ENCODE results near the gene ADAMTS4. TPM values are rescaled to one million over a fixed set of nuclear protein-coding genes. Genes with fewer than 3 reads are reported as not detected.

Gene ADAMTS4
- total and polyA plus RNA-seq, 9 of the 15 experiments (the other 6 are each of a cell fraction or from before 2014, with no cell fraction given), result 0.07 to 3.7 (median 0.41) TPM

DNA sequence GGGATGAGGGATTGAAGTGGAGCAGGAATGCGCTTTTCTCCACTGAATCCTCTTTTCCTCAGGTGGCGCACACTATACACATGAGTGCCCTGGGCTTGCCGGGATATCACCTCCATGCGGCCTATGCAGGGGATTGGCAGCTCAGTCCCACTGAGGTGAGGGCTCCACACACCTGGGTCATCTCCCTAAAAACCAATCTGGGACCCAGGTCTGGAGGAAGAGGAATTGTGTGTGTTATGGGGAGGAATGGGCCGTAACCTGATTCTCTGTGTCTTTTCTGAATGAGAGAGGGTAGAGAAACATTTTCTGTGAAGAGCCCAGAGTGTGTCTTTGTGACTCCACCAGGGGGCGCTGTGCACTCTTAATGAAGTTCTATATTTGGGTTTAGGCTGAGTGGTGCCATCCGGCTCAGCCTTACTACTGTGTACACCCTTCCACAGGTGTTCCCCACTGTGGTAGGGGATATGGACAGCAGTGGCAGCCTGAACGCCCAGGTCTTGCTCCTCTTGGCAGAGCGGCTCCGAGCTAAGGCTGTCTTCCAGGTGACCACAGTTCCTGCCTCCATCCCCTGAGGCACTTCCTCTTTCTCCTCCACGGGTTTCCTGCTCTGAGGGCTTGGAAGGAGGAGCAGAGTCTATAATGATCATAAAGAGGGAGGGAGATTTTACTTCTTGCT lies 28.5 kb upstream of the ADAMTS4 start (continued):
- TF ChIP-seq, protein P1, sequence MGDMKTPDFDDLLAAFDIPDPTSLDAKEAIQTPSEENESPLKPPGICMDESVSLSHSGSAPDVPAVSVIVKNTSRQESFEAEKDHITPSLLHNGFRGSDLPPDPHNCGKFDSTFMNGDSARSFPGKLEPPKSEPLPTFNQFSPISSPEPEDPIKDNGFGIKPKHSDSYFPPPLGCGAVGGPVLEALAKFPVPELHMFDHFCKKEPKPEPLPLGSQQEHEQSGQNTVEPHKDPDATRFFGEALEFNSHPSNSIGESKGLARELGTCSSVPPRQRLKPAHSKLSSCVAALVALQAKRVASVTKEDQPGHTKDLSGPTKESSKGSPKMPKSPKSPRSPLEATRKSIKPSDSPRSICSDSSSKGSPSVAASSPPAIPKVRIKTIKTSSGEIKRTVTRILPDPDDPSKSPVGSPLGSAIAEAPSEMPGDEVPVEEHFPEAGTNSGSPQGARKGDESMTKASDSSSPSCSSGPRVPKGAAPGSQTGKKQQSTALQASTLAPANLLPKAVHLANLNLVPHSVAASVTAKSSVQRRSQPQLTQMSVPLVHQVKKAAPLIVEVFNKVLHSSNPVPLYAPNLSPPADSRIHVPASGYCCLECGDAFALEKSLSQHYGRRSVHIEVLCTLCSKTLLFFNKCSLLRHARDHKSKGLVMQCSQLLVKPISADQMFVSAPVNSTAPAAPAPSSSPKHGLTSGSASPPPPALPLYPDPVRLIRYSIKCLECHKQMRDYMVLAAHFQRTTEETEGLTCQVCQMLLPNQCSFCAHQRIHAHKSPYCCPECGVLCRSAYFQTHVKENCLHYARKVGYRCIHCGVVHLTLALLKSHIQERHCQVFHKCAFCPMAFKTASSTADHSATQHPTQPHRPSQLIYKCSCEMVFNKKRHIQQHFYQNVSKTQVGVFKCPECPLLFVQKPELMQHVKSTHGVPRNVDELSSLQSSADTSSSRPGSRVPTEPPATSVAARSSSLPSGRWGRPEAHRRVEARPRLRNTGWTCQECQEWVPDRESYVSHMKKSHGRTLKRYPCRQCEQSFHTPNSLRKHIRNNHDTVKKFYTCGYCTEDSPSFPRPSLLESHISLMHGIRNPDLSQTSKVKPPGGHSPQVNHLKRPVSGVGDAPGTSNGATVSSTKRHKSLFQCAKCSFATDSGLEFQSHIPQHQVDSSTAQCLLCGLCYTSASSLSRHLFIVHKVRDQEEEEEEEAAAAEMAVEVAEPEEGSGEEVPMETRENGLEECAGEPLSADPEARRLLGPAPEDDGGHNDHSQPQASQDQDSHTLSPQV (IDR thresholded peaks at IDR 0.05), result peak; percentile 37; the same call in 1 of the 2 replicates
- TF ChIP-seq, protein P2, sequence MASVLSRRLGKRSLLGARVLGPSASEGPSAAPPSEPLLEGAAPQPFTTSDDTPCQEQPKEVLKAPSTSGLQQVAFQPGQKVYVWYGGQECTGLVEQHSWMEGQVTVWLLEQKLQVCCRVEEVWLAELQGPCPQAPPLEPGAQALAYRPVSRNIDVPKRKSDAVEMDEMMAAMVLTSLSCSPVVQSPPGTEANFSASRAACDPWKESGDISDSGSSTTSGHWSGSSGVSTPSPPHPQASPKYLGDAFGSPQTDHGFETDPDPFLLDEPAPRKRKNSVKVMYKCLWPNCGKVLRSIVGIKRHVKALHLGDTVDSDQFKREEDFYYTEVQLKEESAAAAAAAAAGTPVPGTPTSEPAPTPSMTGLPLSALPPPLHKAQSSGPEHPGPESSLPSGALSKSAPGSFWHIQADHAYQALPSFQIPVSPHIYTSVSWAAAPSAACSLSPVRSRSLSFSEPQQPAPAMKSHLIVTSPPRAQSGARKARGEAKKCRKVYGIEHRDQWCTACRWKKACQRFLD (CRISPR knock-in tag; IDR thresholded peaks at IDR 0.05), result no peak
- TF ChIP-seq MEF2A (IDR thresholded peaks at IDR 0.05; ENCODE audit: control insufficient read depth, low read depth, low read length) (peak; percentile 87), FOXK1 (CRISPR knock-in tag; IDR thresholded peaks at IDR 0.05; ENCODE audit: borderline replicate concordance) (no peak), LARP7 (IDR thresholded peaks at IDR 0.05) (no peak), RFX1 (IDR thresholded peaks at IDR 0.05) (no peak), RHOXF2B (CRISPR knock-in tag; conservative IDR thresholded peaks at IDR 0.05) (no peak), ELF1 (tag; IDR thresholded peaks at IDR 0.05) (peak; percentile 48; the same call in 1 of the 2 replicates), RAD21 (CRISPR knock-in tag; conservative IDR thresholded peaks at IDR 0.05 in 1 of 2, IDR thresholded peaks at IDR 0.05 in 1 of 2) (peak; percentile 77 to 78), EP400 (IDR thresholded peaks at IDR 0.05) (peak; percentile 46; the same call in 1 of the 2 replicates), ZNF583 (CRISPR knock-in tag; IDR thresholded peaks at IDR 0.05) (peak; percentile 37; the same call in 1 of the 2 replicates)
- TF ChIP-seq, protein P3, sequence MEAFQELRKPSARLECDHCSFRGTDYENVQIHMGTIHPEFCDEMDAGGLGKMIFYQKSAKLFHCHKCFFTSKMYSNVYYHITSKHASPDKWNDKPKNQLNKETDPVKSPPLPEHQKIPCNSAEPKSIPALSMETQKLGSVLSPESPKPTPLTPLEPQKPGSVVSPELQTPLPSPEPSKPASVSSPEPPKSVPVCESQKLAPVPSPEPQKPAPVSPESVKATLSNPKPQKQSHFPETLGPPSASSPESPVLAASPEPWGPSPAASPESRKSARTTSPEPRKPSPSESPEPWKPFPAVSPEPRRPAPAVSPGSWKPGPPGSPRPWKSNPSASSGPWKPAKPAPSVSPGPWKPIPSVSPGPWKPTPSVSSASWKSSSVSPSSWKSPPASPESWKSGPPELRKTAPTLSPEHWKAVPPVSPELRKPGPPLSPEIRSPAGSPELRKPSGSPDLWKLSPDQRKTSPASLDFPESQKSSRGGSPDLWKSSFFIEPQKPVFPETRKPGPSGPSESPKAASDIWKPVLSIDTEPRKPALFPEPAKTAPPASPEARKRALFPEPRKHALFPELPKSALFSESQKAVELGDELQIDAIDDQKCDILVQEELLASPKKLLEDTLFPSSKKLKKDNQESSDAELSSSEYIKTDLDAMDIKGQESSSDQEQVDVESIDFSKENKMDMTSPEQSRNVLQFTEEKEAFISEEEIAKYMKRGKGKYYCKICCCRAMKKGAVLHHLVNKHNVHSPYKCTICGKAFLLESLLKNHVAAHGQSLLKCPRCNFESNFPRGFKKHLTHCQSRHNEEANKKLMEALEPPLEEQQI (IDR thresholded peaks at IDR 0.05), result no peak
- TF ChIP-seq, protein P4, sequence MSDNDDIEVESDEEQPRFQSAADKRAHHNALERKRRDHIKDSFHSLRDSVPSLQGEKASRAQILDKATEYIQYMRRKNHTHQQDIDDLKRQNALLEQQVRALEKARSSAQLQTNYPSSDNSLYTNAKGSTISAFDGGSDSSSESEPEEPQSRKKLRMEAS (CRISPR knock-in tag; IDR thresholded peaks at IDR 0.05), result 0 out of 2 replicates have a peak, but pooled peaks have one; percentile 19
- TF ChIP-seq, protein P5, sequence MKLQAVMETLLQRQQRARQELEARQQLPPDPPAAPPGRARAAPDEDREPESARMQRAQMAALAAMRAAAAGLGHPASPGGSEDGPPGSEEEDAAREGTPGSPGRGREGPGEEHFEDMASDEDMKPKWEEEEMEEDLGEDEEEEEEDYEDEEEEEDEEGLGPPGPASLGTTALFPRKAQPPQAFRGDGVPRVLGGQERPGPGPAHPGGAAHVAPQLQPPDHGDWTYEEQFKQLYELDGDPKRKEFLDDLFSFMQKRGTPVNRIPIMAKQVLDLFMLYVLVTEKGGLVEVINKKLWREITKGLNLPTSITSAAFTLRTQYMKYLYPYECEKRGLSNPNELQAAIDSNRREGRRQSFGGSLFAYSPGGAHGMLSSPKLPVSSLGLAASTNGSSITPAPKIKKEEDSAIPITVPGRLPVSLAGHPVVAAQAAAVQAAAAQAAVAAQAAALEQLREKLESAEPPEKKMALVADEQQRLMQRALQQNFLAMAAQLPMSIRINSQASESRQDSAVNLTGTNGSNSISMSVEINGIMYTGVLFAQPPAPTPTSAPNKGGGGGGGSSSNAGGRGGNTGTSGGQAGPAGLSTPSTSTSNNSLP (IDR thresholded peaks at IDR 0.05; ENCODE audit: borderline replicate concordance, low read depth, low read length), result no peak
- TF ChIP-seq, protein P6, sequence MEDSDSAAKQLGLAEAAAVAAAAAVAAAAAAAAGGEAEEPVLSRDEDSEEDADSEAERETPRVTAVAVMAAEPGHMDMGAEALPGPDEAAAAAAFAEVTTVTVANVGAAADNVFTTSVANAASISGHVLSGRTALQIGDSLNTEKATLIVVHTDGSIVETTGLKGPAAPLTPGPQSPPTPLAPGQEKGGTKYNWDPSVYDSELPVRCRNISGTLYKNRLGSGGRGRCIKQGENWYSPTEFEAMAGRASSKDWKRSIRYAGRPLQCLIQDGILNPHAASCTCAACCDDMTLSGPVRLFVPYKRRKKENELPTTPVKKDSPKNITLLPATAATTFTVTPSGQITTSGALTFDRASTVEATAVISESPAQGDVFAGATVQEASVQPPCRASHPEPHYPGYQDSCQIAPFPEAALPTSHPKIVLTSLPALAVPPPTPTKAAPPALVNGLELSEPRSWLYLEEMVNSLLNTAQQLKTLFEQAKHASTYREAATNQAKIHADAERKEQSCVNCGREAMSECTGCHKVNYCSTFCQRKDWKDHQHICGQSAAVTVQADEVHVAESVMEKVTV (CRISPR knock-in tag; IDR thresholded peaks at IDR 0.05), result peak; percentile 66; the same call in 1 of the 2 replicates
